ENCODE data around the gene COL27A1. TPM values are rescaled to one million over a fixed set of nuclear protein-coding genes. Genes with fewer than 3 reads are reported as not detected.

Gene COL27A1
- total RNA-seq, 1 donor from 2014 or later: 3.9 TPM

DNA sequence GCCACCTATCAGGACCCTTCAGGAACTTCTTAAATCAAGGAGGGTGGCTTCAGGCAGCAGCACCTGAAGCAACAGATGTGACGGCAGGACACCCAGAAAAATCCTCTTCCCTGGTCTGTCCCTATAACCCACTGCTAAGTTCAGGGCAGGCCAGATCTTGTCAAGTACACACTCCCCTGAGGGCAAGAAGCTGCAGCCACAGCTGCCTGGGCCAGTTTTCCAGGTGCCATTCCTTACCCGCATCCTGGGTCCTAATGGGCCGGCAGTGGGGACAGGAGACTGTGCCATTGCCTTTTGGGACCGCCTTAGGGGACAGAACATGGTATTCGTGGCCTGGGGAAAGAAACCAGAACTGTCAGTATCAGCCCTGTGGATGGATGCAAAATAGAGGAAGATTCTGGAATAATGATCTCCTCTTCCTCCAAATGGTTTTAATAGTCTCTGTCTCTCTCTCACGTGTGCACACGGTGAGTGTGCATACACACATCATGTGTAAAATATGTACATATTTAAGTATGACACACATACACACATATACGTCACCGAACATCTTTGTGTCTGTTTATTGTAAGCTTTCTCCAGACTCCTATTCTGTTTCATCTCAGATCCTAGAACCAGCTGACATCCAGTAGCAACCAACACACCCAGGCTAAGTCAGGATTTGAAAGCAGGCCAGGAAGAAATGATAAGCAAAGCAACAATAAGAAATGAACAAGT, 188.3 kb downstream of the COL27A1 start:
- peaks cover 4% of the 10 kb centered on the region for H3K9me3 Mint-ChIP-seq (ENCODE audit: unreplicated experiment)
- no peak overlapping the region for H3K27ac Mint-ChIP-seq (ENCODE audit: unreplicated experiment)
- DNase-seq: no peak
- H3K27me3 Mint-ChIP-seq (ENCODE audit: unreplicated experiment): peaks cover 6% of the 10 kb centered on the region
- TF ChIP-seq, protein P1, sequence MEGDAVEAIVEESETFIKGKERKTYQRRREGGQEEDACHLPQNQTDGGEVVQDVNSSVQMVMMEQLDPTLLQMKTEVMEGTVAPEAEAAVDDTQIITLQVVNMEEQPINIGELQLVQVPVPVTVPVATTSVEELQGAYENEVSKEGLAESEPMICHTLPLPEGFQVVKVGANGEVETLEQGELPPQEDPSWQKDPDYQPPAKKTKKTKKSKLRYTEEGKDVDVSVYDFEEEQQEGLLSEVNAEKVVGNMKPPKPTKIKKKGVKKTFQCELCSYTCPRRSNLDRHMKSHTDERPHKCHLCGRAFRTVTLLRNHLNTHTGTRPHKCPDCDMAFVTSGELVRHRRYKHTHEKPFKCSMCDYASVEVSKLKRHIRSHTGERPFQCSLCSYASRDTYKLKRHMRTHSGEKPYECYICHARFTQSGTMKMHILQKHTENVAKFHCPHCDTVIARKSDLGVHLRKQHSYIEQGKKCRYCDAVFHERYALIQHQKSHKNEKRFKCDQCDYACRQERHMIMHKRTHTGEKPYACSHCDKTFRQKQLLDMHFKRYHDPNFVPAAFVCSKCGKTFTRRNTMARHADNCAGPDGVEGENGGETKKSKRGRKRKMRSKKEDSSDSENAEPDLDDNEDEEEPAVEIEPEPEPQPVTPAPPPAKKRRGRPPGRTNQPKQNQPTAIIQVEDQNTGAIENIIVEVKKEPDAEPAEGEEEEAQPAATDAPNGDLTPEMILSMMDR (IDR thresholded peaks at IDR 0.05; ENCODE audit: partially characterized antibody, unreplicated experiment): no peak
- H3K4me1 Mint-ChIP-seq (ENCODE audit: low read depth, unreplicated experiment): peaks cover 6% of the 10 kb centered on the region
- no peaks in the 10 kb centered on the region for H3K36me3 Mint-ChIP-seq (ENCODE audit: unreplicated experiment)
- H3K4me3 Mint-ChIP-seq (ENCODE audit: unreplicated experiment): no peak overlapping the region

DNA sequence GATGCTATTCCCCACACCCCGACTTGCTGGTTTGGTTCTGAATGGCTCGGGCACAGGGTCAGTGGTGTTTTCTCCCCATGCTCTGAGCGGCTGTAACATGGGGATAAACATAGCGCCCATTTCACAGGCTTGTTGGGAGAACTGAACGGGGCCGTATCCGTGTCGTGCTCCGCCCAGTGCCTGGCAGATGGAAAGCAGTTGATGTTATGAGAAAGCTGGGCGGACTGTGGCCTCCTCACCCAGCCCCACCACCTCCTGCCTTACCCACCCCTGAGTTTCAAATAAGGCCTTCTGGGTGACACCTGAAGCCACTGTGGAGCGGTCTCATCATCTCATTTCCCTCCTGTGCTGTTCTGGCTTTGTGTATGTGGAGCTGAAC, 188.8 kb downstream of the COL27A1 start:
- no peak for DNase-seq
- H3K4me3 Mint-ChIP-seq (ENCODE audit: unreplicated experiment): no peak overlapping the region
- H3K9me3 Mint-ChIP-seq (ENCODE audit: unreplicated experiment): peaks cover 4% of the 10 kb centered on the region
- TF ChIP-seq, protein P1 (IDR thresholded peaks at IDR 0.05; ENCODE audit: partially characterized antibody, unreplicated experiment): no peak
- no peak overlapping the region for H3K27ac Mint-ChIP-seq (ENCODE audit: unreplicated experiment)
- peaks cover 7% of the 10 kb centered on the region for H3K27me3 Mint-ChIP-seq (ENCODE audit: unreplicated experiment)
- peaks cover 8% of the 10 kb centered on the region for H3K4me1 Mint-ChIP-seq (ENCODE audit: low read depth, unreplicated experiment)
- H3K36me3 Mint-ChIP-seq (ENCODE audit: unreplicated experiment): peaks cover 2% of the 10 kb centered on the region

DNA sequence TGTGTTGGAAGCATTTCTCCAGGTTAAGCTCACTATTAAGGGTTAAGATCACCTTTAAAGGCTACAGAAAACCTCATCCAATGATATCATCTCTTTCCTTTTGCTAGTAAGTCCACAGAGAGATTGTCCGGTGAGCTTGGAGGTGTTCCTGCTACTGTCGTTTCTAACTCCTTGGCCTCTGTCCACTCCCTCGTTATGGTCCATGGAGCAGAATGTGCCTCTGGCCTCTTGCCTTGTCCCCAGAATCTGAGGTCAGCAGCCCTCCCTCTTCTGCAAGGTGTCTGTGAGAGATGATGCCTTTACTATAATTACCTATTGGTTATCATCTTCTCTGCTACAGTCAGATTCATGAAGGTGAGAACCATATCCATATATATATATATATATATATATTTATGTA, 189.4 kb downstream of the COL27A1 start:
- H3K27me3 Mint-ChIP-seq (ENCODE audit: unreplicated experiment): peaks cover 12% of the 10 kb centered on the region
- H3K4me1 Mint-ChIP-seq (ENCODE audit: low read depth, unreplicated experiment): peaks cover 13% of the 10 kb centered on the region
- TF ChIP-seq, protein P1 (IDR thresholded peaks at IDR 0.05; ENCODE audit: partially characterized antibody, unreplicated experiment): no peak
- H3K36me3 Mint-ChIP-seq (ENCODE audit: unreplicated experiment): peaks cover 7% of the 10 kb centered on the region
- H3K4me3 Mint-ChIP-seq (ENCODE audit: unreplicated experiment): no peak overlapping the region
- no peak overlapping the region for H3K27ac Mint-ChIP-seq (ENCODE audit: unreplicated experiment)
- no peak for DNase-seq
- H3K9me3 Mint-ChIP-seq (ENCODE audit: unreplicated experiment): peaks cover 4% of the 10 kb centered on the region

DNA sequence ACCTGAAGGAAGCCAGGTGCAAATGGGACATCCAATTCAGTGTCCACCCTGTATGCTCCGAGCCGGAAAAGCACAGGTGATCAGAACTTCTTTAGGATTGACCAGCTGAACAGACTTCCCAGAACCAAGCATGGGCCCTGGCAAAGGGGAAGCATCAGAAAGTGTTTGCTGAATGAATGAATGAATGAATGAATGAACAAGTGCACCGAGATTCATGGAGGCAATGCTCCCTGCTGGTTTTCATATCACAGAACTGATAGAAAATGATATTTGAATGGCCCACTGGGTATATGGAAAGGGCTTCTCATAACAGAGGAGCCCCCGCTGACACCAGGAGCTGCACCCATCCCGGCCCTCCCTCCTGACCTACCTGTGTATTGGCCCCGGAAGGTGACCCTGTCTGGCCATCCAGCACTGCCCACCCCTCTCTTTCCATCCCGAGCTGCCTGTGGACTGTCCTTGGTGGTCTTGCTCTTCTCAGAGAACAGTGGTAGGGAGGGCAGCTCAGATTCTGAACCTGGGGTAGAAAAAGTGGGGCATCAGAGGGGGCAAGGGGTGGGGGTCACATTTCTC, 190.2 kb downstream of the COL27A1 start:
- TF ChIP-seq, protein P1 (IDR thresholded peaks at IDR 0.05; ENCODE audit: partially characterized antibody, unreplicated experiment): no peak
- Mint-ChIP-seq H3K27ac (ENCODE audit: unreplicated experiment) (no peak overlapping the region), H3K9me3 (ENCODE audit: unreplicated experiment) (peaks cover 4% of the 10 kb centered on the region), H3K27me3 (ENCODE audit: unreplicated experiment) (peaks cover 13% of the 10 kb centered on the region), H3K36me3 (ENCODE audit: unreplicated experiment) (peaks cover 12% of the 10 kb centered on the region), H3K4me1 (ENCODE audit: low read depth, unreplicated experiment) (peaks cover 13% of the 10 kb centered on the region), H3K4me3 (ENCODE audit: unreplicated experiment) (no peak overlapping the region)
- no peak for DNase-seq

DNA sequence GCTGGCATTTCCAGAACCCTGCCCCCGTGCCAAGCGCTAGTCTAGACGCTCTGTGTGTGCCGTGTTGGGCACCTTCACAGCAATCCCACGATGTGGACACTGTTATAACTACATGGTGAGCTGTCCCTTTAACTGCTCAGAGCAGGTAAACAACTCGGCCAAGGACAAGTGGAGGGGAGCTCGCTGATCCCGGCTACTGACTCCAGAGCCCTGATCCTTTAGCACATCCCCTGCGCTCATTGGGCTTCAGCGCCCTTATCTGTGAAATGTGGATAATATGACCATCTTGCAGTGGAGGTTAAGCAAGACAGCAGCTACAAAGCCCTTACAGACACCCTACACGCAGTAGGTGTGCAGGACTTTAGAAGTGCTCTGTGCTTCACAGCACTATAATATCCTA, 190.8 kb downstream of the COL27A1 start:
- H3K36me3 Mint-ChIP-seq (ENCODE audit: unreplicated experiment): peaks cover 12% of the 10 kb centered on the region
- H3K27ac Mint-ChIP-seq (ENCODE audit: unreplicated experiment): no peak overlapping the region
- no peak for DNase-seq
- peaks cover 4% of the 10 kb centered on the region for H3K9me3 Mint-ChIP-seq (ENCODE audit: unreplicated experiment)
- H3K4me3 Mint-ChIP-seq (ENCODE audit: unreplicated experiment): no peak overlapping the region
- TF ChIP-seq, protein P1 (IDR thresholded peaks at IDR 0.05; ENCODE audit: partially characterized antibody, unreplicated experiment): no peak
- H3K27me3 Mint-ChIP-seq (ENCODE audit: unreplicated experiment): peaks cover 13% of the 10 kb centered on the region
- peaks cover 13% of the 10 kb centered on the region for H3K4me1 Mint-ChIP-seq (ENCODE audit: low read depth, unreplicated experiment)
